Trophoblast cell (in vitro differentiated cells and primary cell): ENCODE results near the gene SNX6.
A peak's percentile ranks its signal among the peaks of the same experiment; 100 is the strongest.

Experiments
- DNase-seq, 2 donors: peaks; one replicate each; pipeline ENCODE4 v3.0.0-alpha.2; 2016
- H2AFZ ChIP-seq: 2 replicates; pipeline ENCODE4 v1.6.1; 2013; ENCODE audit warnings: low read length, moderate library complexity, mild to moderate bottlenecking; ENCODE audit not compliant: insufficient read depth, poor library complexity
- H2AK5ac ChIP-seq: 2 replicates; pipeline ENCODE4 v1.6.1; 2013; ENCODE audit warnings: mild to moderate bottlenecking, low read length
- H2BK120ac ChIP-seq: 2 replicates; pipeline ENCODE4 v1.6.1; 2013; ENCODE audit warnings: low read length, mild to moderate bottlenecking, moderate library complexity; ENCODE audit not compliant: insufficient read depth, poor library complexity
- H2BK12ac ChIP-seq: 2 replicates; pipeline ENCODE4 v1.6.1; 2013; ENCODE audit warnings: mild to moderate bottlenecking, low read length, moderate library complexity
- H2BK5ac ChIP-seq: 2 replicates; pipeline ENCODE4 v1.6.1; 2013; ENCODE audit warnings: low read length, low read depth, moderate library complexity, mild to moderate bottlenecking; ENCODE audit not compliant: poor library complexity
- H3K14ac ChIP-seq: 2 replicates; pipeline ENCODE4 v1.6.1; 2013; ENCODE audit warnings: mild to moderate bottlenecking, low read length
- H3K18ac ChIP-seq: 2 replicates; pipeline ENCODE4 v1.6.1; 2013; ENCODE audit warnings: mild to moderate bottlenecking, low read length
- H3K23ac ChIP-seq: 2 replicates; pipeline ENCODE4 v1.6.1; 2013; ENCODE audit warnings: low read length
- H3K27ac ChIP-seq: 2 replicates; pipeline ENCODE4 v1.5.1; 2013; ENCODE audit warnings: low read depth, mild to moderate bottlenecking, inconsistent platforms, low read length, moderate library complexity
- H3K27me3 ChIP-seq: 2 replicates; pipeline ENCODE4 v1.6.1; 2013; ENCODE audit warnings: inconsistent platforms, mild to moderate bottlenecking, low read length, moderate library complexity; ENCODE audit not compliant: insufficient read depth
- H3K36me3 ChIP-seq, 2 experiments: 1 replicate in 1 of 2; 2 replicates in 1 of 2; pipeline ENCODE4 v1.6.1; 2013; ENCODE audit warnings: low read length in 2 of 2, mild to moderate bottlenecking in 2 of 2, moderate library complexity in 1 of 2; ENCODE audit not compliant: insufficient read depth in 2 of 2, control insufficient read depth in 1 of 2
- H3K4ac ChIP-seq: 2 replicates; pipeline ENCODE4 v1.6.1; 2013; ENCODE audit warnings: low read depth, mild to moderate bottlenecking, low read length, moderate library complexity
- H3K4me1 ChIP-seq, 2 experiments: 1 replicate in 1 of 2; 2 replicates in 1 of 2; pipeline ENCODE4 v1.6.1; 2013; ENCODE audit warnings: low read length in 2 of 2, mild to moderate bottlenecking in 2 of 2, moderate library complexity in 1 of 2; ENCODE audit not compliant: insufficient read depth in 2 of 2, control insufficient read depth in 1 of 2
- H3K4me2 ChIP-seq: 2 replicates; pipeline ENCODE4 v1.6.1; 2013; ENCODE audit warnings: inconsistent platforms, mild to moderate bottlenecking, low read length, moderate library complexity
- H3K4me3 ChIP-seq: 2 replicates; pipeline ENCODE4 v1.5.1; 2013; ENCODE audit warnings: mild to moderate bottlenecking, low read depth, low read length, inconsistent platforms
- H3K79me1 ChIP-seq: one replicate; pipeline ENCODE4 v1.6.1; 2013; ENCODE audit warnings: low read length
- H3K79me2 ChIP-seq: 2 replicates; pipeline ENCODE4 v1.6.1; 2013; ENCODE audit warnings: low read length, mild to moderate bottlenecking; ENCODE audit not compliant: control insufficient read depth, insufficient read depth, poor library complexity
- H3K9ac ChIP-seq: 2 replicates; pipeline ENCODE4 v1.6.1; 2013; ENCODE audit warnings: mild to moderate bottlenecking, low read length
- H3K9me3 ChIP-seq: 2 replicates; pipeline ENCODE4 v1.6.1; 2013; ENCODE audit warnings: low read depth, mild to moderate bottlenecking, control low read depth, inconsistent platforms, low read length; ENCODE audit not compliant: insufficient read depth
- H4K12ac ChIP-seq: 2 replicates; pipeline ENCODE4 v1.6.1; 2013; ENCODE audit warnings: low read depth, mild to moderate bottlenecking, low read length, moderate library complexity
- H4K8ac ChIP-seq: 2 replicates; pipeline ENCODE4 v1.6.1; 2013; ENCODE audit warnings: low read depth, mild to moderate bottlenecking, low read length, moderate library complexity
- H4K91ac ChIP-seq: one replicate; pipeline ENCODE4 v1.6.1; 2013; ENCODE audit warnings: low read depth, mild to moderate bottlenecking, low read length, moderate library complexity
- WGBS: extraction: QIAGEN DNeasy Blood & Tissue Kit; methylation state at CpG from one replicate; pipeline ENCODE4 v1.1.7; 2013; ENCODE audit warnings: missing lambda C conversion rate; ENCODE audit not compliant: insufficient read length, insufficient coverage; ENCODE audit errors: extremely low coverage; 5-methylcytosine and 5-hydroxymethylcytosine counted together

SNX6 gene

GRCh38 chr14:34629344-34629656, 648 bp downstream of the SNX6 start:
- no peak for DNase-seq
- H3K23ac ChIP-seq = no peak overlapping the region
- peak overlapping the region; percentile 97 for H3K4me3 ChIP-seq
- H2BK5ac ChIP-seq = peak overlapping the region; percentile 62
- peak overlapping the region; percentile 60 for H2AK5ac ChIP-seq
- no peaks in the 10 kb centered on the region for H3K27me3 ChIP-seq
- H4K8ac ChIP-seq = peak overlapping the region; percentile 95
- peak overlapping the region; percentile 83 for H4K12ac ChIP-seq
- no CpG with 5 or more reads among the region's 13 CpGs for WGBS
- H3K4me1 ChIP-seq = peaks cover 0 to 3% of the 10 kb centered on the region in 2 experiments
- H3K4ac ChIP-seq = peak overlapping the region; percentile 81
- no peak overlapping the region for H2BK12ac ChIP-seq
- peaks cover 6% of the 10 kb centered on the region for H3K79me1 ChIP-seq
- peak overlapping the region; percentile 93 for H3K9ac ChIP-seq
- peak overlapping the region; percentile 95 for H3K14ac ChIP-seq
- H3K27ac ChIP-seq = no peak overlapping the region
- peaks cover 6% of the 10 kb centered on the region for H3K79me2 ChIP-seq
- H3K18ac ChIP-seq = peak overlapping the region; percentile 91
- H4K91ac ChIP-seq = peak overlapping the region; percentile 69
- H3K9me3 ChIP-seq = no peaks in the 10 kb centered on the region
- H3K4me2 ChIP-seq = peak overlapping the region; percentile 96
- peak overlapping the region; percentile 85 for H2BK120ac ChIP-seq
- H2AFZ ChIP-seq = peak overlapping the region; percentile 82
- no peaks in the 10 kb centered on the region for H3K36me3 ChIP-seq

DNA sequence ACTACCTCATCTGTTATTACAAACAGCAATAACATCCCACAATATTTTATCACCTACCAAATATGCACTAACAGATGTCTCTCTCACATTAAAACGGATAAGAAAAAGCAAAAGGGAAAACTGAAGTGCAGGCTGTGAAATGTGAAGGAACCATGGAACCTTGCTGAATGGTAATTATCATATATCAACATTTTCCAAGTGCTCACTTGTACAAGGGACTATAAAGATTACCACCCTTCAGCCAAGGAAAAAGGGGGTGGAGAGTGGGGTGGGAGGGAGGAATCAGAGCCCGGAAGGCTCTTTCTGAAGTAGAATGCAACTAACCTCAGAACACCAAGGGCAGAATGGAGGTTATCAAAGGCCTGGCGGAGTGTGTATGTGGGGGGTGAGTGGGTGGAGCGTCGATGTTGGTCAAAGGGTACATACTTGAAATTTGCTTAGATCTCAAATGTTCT, 1.2 kb downstream of the SNX6 start:
- H3K36me3 ChIP-seq = peaks cover 0 to 2% of the 10 kb centered on the region in 2 experiments
- no peak overlapping the region for H3K18ac ChIP-seq
- peaks cover 0 to 3% of the 10 kb centered on the region in 2 experiments for H3K4me1 ChIP-seq
- H3K14ac ChIP-seq = no peak overlapping the region
- H3K79me2 ChIP-seq = peaks cover 6% of the 10 kb centered on the region
- no peaks in the 10 kb centered on the region for H3K9me3 ChIP-seq
- no peak overlapping the region for H2AK5ac ChIP-seq
- no peak overlapping the region for H2BK120ac ChIP-seq
- H2BK5ac ChIP-seq = no peak overlapping the region
- no peak overlapping the region for H2AFZ ChIP-seq
- H4K91ac ChIP-seq = no peak overlapping the region
- no peaks in the 10 kb centered on the region for H3K27me3 ChIP-seq
- H3K9ac ChIP-seq = no peak overlapping the region
- DNase-seq = no peak
- no peak overlapping the region for H3K4me3 ChIP-seq
- H3K23ac ChIP-seq = no peak overlapping the region
- no peak overlapping the region for H4K12ac ChIP-seq
- H4K8ac ChIP-seq = no peak overlapping the region
- peak overlapping the region; percentile 29 for H3K4me2 ChIP-seq
- H3K79me1 ChIP-seq = peaks cover 6% of the 10 kb centered on the region
- no CpG with 5 or more reads among the region's 5 CpGs for WGBS
- H2BK12ac ChIP-seq = no peak overlapping the region
- no peak overlapping the region for H3K27ac ChIP-seq
- H3K4ac ChIP-seq = no peak overlapping the region

DNA sequence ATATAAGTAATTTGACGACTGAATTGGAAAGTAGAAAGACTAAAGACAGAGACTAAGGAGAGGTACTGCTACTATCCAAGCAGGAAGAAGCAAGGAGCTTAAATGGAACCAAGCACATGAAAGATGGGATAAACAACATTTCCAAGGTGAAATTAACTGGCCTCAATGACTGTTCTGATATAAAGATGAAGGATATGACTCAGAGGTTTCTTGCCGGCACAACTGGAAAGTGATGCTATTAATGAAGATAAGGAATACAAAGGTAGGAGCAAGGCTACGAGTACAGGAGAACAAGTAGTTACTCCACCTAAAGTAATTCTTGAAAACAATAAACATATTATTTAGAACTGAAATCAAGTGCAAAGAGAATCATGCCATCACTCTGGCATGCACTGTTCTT, 6.4 kb downstream of the SNX6 start:
- Histone ChIP-seq H3K4me2 (no peak overlapping the region), H3K9ac (no peak overlapping the region), H4K8ac (no peak overlapping the region), H3K9me3 (no peaks in the 10 kb centered on the region), H3K23ac (no peak overlapping the region), H2BK12ac (no peak overlapping the region), H2BK120ac (no peak overlapping the region), H3K79me2 (no peaks in the 10 kb centered on the region), H3K79me1 (no peaks in the 10 kb centered on the region), H3K14ac (no peak overlapping the region), H3K27me3 (no peaks in the 10 kb centered on the region), H2AK5ac (no peak overlapping the region), H3K4me3 (no peak overlapping the region), H2BK5ac (no peak overlapping the region), H2AFZ (no peak overlapping the region), H4K91ac (no peak overlapping the region), H3K27ac (no peak overlapping the region), H3K4me1 (peaks cover 0 to 5% of the 10 kb centered on the region in 2 experiments), H3K4ac (no peak overlapping the region), H3K18ac (no peak overlapping the region), H3K36me3 (peaks cover 2 to 7% of the 10 kb centered on the region in 2 experiments), H4K12ac (no peak overlapping the region)
- WGBS = no CpG with 5 or more reads among the region's 3 CpGs
- DNase-seq = no peak

DNA sequence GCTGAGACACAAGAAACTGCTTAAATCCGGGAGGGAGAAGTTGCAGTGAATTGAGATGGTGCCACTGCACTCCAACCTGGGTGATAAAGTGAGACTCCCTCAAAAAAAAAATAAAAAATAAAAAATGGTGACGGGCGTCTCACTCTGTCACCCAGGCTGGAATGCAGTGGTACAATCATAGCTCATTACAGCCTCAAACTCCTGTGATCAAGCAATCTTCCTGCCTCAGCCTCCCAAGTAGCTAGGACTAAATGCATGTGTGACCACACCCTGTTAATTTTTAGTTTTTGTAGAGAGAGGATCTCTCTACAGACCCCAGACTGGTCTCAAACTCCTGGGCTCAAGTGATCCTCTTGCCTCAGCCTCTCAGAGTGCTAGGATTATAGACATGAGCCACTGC, 9.1 kb downstream of the SNX6 start:
- Histone ChIP-seq H2AFZ (no peak overlapping the region), H3K4me2 (no peak overlapping the region), H3K27ac (no peak overlapping the region), H3K27me3 (no peaks in the 10 kb centered on the region), H3K36me3 (peaks cover 8 to 11% of the 10 kb centered on the region in 2 experiments), H3K23ac (no peak overlapping the region), H2BK120ac (no peak overlapping the region), H4K12ac (no peak overlapping the region), H3K9me3 (no peaks in the 10 kb centered on the region), H3K14ac (no peak overlapping the region), H3K4ac (no peak overlapping the region), H3K4me3 (no peak overlapping the region), H4K91ac (no peak overlapping the region), H3K79me1 (no peaks in the 10 kb centered on the region), H3K79me2 (no peaks in the 10 kb centered on the region), H4K8ac (no peak overlapping the region), H2BK12ac (no peak overlapping the region), H3K18ac (no peak overlapping the region), H3K4me1 (peaks cover 0 to 5% of the 10 kb centered on the region in 2 experiments), H2AK5ac (no peak overlapping the region), H2BK5ac (no peak overlapping the region), H3K9ac (no peak overlapping the region)
- no peak for DNase-seq
- no CpG with 5 or more reads among the region's 3 CpGs for WGBS
